A673 (cell line): ENCODE data around the gene SUMO3. TPM values are rescaled to one million over a fixed set of nuclear protein-coding genes. Genes with fewer than 3 reads are reported as not detected.

Source experiments
- BruUV-seq: library from RNA; stranded (reverse); fragments of 400-500 nt; replicated peaks from 2 replicates; lab custom pipeline; 2021; lab: Mats Ljungman, UMichigan
- CTCF ChIA-PET: fragments of 300-600 bp; sonication (Branson Sonifier 250); formaldehyde crosslinking; loops from one replicate; lab custom pipeline; 2022; ENCODE audit warnings: antibody characterized with exemption; lab: Charles Lee
- POLR2A ChIA-PET: fragments of 300-600 bp; sonication (Branson Sonifier 250); formaldehyde crosslinking; loops from one replicate; lab custom pipeline; 2022; ENCODE audit warnings: antibody characterized with exemption; ENCODE audit not compliant: low non-redundant PET; lab: Charles Lee
- DNase-seq: peaks from one replicate; pipeline ENCODE4 v3.0.0-alpha.2; 2015; ENCODE audit warnings: low spot score
- H3K27ac ChIP-seq: fragments of 200-600 bp; sonication (generic); 2 replicates; pipeline ENCODE4 v1.5.1; 2016; ENCODE audit warnings: mixed run types, low read depth, mild to moderate bottlenecking, mixed read lengths, antibody characterized with exemption, low read length; ENCODE audit not compliant: poor library complexity, severe bottlenecking
- H3K27me3 ChIP-seq: fragments of 200-600 bp; sonication (generic); replicated peaks from 2 replicates; pipeline ENCODE4 v1.6.1; 2017; ENCODE audit warnings: mixed run types, low read depth, mild to moderate bottlenecking, mixed read lengths, antibody characterized with exemption, low read length; ENCODE audit not compliant: insufficient read depth, poor library complexity
- H3K36me3 ChIP-seq: fragments of 200-600 bp; sonication (generic); 2 replicates; pipeline ENCODE4 v1.6.1; 2016; ENCODE audit warnings: mixed run types, mild to moderate bottlenecking, mixed read lengths, antibody characterized with exemption, low read length; ENCODE audit not compliant: insufficient read depth, poor library complexity, severe bottlenecking
- H3K4me1 ChIP-seq: fragments of 200-600 bp; sonication (generic); 2 replicates; pipeline ENCODE4 v1.6.1; 2017; ENCODE audit warnings: mixed run types, mild to moderate bottlenecking, mixed read lengths, antibody characterized with exemption, low read length; ENCODE audit not compliant: insufficient read depth, poor library complexity, severe bottlenecking
- H3K4me3 ChIP-seq: fragments of 200-600 bp; sonication (generic); 2 replicates; pipeline ENCODE4 v1.5.1; 2016; ENCODE audit warnings: low read depth, mixed run types, mild to moderate bottlenecking, mixed read lengths, low read length; ENCODE audit not compliant: poor library complexity, severe bottlenecking
- H3K9me3 ChIP-seq: fragments of 200-600 bp; sonication (generic); 2 replicates; pipeline ENCODE4 v1.6.1; 2016; ENCODE audit warnings: mixed run types, low read depth, mild to moderate bottlenecking, mixed read lengths, antibody characterized with exemption, low read length; ENCODE audit not compliant: poor library complexity, severe bottlenecking
- CTCF ChIP-seq: fragments of 300-800, 200-600 bp; sonication (generic); conservative IDR thresholded peaks from 2 replicates; pipeline ENCODE4 v1.5.1; 2017; ENCODE audit warnings: low read depth, mild to moderate bottlenecking, antibody characterized with exemption, low read length, moderate library complexity, mixed read lengths
- EZH2 ChIP-seq: fragments of 200-600 bp; sonication (generic); IDR thresholded peaks from 2 replicates; pipeline ENCODE4 v1.6.1; 2017; ENCODE audit warnings: borderline replicate concordance, low read depth, mild to moderate bottlenecking, mixed read lengths, antibody characterized with exemption, low read length; ENCODE audit not compliant: poor library complexity, severe bottlenecking
- intact Hi-C: fragments of 100-400 bp; cut with micrococcal nuclease; formaldehyde crosslinking; loops from one replicate; pipeline ENCODE4 v1.10.0; 2022; ENCODE audit not compliant: unreplicated experiment
- total RNA-seq: library from RNA; stranded (reverse); gene quantifications from 2 replicates; pipeline ENCODE4 v1.2.3, GENCODE V29; 2021

The SUMO3 gene
- total RNA-seq, 1 experiment from 2014 or later: 132 TPM

GRCh38 chr21:44858291-44858690 lies 40.4 kb upstream of the SUMO3 start:
- BruUV-seq: no TSS peak
- POLR2A ChIA-PET: no interaction called here
- H3K36me3 ChIP-seq: peaks cover 76% of the 10 kb centered on the region
- H3K4me3 ChIP-seq: no peak overlapping the region
- no peaks in the 10 kb centered on the region for H3K9me3 ChIP-seq
- no peaks in the 10 kb centered on the region for H3K4me1 ChIP-seq
- CTCF ChIA-PET: no interaction called here
- no peak for TF ChIP-seq CTCF
- TF ChIP-seq EZH2: no peak
- DNase-seq: no peak
- H3K27me3 ChIP-seq: no peaks in the 10 kb centered on the region
- intact Hi-C loops: no loop called here
- H3K27ac ChIP-seq: no peak overlapping the region

GRCh38 chr21:44857127-44857892 lies 39.4 kb upstream of the SUMO3 start:
- ChIA-PET CTCF (no interaction called here), POLR2A (no interaction called here)
- intact Hi-C loops: no loop called here
- DNase-seq: no peak
- no peaks in the 10 kb centered on the region for H3K27me3 ChIP-seq
- H3K4me1 ChIP-seq: no peaks in the 10 kb centered on the region
- no peaks in the 10 kb centered on the region for H3K9me3 ChIP-seq
- H3K27ac ChIP-seq: peak overlapping the region; percentile 53
- H3K36me3 ChIP-seq: peaks cover 80% of the 10 kb centered on the region
- no TSS peak for BruUV-seq
- H3K4me3 ChIP-seq: no peak overlapping the region
- TF ChIP-seq CTCF (no peak), EZH2 (no peak)

GRCh38 chr21:44856131-44856530 lies 38.3 kb upstream of the SUMO3 start:
- H3K27me3 ChIP-seq: no peaks in the 10 kb centered on the region
- no peaks in the 10 kb centered on the region for H3K9me3 ChIP-seq
- no peaks in the 10 kb centered on the region for H3K4me1 ChIP-seq
- TF ChIP-seq CTCF (no peak), EZH2 (no peak)
- H3K36me3 ChIP-seq: peaks cover 86% of the 10 kb centered on the region
- ChIA-PET CTCF (no interaction called here), POLR2A (no interaction called here)
- intact Hi-C loops: no loop called here
- BruUV-seq: no TSS peak
- peak overlapping the region; percentile 30 for H3K27ac ChIP-seq
- DNase-seq: no peak
- H3K4me3 ChIP-seq: no peak overlapping the region
